Measurements from ENCODE around the gene RPUSD3.

RPUSD3 gene

DNA sequence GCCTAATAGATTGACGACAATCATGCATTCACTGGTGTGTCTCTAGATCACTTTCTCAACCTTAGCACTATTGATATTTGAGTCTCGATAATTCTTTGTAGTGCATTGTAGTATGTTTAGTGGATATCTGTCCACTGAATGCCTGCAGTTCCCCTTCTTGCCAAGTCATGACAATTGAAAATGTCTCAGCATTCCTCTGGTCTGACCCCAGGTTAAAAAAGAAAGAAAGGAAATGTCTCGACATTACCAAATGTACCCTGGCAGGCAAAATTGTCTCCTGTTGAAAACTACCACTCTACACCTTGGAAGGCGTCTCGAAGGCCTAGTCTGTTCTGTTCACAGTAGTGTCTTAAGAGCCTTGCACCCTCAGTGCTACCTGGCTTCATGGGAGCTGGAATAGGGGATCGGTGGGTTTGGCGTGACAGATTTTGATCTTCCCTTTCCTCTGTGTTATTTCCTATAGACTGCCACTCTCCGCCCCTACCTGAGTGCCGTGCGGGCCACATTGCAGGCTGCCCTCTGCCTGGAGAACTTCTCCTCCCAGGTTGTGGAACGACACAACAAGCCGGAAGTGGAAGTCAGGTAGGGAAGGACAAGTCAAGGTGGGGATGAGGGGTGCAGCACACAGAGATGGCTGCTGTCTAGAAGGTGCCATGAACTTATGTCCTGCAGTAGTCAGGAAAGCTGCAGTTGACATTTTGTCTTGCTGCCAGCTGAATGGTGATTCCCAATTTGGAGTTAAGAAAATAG, 46.4 kb downstream of the RPUSD3 start:
- DNase-seq, result no peak

DNA sequence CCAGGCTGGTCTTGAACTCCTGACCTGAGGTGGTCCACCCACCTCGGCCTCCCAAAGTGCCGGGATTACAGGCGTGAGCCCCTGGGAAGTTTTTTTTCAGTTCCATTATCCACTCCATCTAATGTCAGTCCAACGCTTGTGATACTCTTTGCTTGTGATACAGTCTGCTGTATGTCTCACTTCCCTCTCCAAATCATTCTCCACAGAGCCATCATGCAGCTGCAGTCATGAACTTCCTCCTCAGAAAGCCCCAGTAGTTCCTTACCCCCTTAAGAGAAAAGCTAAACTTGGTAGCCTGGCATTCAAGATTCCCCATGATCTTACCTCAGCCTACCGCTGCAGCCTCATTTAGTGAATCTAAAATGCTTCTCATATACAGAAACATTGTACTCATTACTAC, 48.6 kb downstream of the RPUSD3 start:
- DNase-seq, result no peak

DNA sequence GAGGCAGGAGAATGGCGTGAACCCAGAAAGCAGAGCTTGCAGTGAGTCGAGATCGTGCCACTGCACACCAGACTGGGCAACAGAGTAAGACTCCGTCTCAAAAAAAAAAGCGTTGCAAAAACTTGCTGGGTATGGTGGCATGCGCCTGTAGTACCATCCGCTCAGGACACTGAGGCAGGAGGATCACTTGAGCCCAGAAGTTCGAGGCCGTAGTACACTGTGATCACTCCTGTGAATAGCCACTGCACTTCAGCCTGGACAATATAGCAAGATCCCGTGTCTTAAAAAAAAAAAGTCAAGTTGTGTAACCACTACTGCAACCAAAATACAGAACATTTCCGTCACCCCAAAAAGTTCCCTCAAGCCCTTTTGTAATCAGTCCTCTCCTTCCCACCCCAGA, 49.4 kb downstream of the RPUSD3 start:
- DNase-seq, result no peak

DNA sequence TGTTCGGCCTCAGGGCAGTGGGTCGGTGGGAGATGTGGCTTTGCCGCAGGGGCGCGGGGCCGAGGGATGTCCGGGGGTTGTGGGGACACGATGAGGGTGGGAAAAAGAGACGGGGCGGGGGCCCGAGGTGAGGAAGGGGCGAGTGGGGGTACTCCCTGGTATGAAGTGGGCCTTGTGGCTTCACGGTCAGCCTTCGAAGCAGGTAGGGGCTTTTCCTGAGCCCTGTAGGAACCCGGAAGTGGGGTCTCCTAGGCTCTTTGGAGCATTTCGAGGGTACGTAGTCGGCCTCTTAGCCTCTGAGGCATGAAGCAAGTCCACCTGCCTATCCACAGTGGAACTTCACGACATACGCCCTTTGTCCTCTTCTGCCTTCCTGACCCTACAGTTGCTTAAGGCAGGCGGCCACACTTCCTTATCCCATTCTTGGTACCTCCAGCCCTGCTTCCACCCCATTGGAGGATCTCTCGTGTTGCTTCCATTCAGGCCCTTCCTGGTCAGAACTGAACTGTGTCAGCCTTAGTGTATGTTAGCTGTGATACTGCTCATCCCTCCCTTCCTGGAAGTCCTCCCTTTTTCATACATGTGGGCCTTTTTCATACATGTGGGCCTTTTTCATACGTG, 50.5 kb downstream of the RPUSD3 start:
- no peak for DNase-seq

DNA sequence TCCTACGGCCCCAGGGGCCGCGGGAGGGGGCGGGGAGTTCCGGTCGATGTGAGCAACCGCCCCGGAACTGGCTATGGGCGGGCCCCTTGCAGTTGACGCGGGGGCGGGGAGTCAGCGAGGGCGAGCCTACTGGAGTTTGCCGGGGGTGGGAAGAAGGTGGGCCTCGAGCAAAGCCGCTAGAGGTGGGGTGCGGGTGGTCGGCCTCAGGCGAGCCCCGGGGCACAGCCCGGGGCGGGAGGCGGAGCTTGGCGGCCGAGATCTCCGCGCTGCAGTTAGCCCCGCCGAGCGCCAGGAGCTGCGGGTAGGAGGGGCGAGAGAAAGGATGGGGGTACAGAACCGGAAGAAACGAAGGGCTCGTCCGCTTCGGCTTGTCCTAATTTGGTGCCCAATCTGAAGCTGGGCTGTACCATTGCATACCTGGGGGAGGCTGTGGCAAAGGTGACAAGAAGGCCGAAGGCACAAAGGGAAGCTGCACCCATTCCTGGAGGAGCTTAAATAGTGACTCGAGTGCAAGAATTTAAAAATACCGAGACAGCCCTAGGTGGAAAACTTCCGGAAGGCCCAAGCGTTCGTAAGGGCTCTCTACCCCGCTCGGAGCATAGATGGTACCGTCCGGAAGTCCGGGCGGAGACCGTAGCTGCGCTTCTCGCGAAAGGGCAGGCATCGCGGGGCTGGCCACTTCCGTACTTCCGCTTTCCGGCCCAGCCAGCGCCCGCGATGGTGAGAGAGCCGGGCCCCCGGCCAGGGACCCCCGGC, 51.2 kb downstream of the RPUSD3 start, which contains the start of the genes ARPC4 and TADA3:
ARPC4 (plus strand) TSS at position 678 of the 756 bp plus-strand sequence; CDS start at position 718, 40 bp downstream.
TADA3 (minus strand) TSS at position 69 of the 756 bp plus-strand sequence. CDS start 1,007 bp downstream, outside the sequence.
- DNase-seq, result peak; percentile 94

DNA sequence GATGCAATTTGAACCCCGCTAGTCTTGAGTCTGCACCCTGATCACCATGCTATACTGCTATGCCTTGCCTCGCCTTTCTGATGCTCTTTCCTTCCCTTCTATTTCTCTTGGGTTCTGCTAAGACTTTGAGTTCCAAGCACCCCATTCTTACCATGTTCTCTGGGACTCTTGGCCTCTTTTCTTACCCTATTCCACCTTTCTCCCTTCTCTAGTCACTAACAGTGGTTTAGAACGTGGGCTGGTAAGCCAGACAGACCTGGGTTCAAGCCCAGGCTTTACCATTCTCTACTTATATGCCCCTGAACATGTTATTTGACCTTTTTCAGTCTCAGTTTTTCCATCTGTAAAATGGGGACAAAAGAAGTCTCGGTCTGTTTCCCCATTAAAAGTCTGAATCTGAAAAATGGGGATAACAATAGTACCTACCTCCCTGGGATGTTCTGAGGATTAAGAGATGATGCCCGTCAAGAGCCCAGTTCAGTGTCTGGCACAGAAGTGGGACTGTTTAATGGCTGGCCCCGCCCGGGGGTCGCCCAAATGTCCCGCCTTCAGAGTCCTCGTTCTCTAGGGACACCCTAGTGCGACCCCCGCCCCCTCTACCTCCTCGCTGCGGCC, 51.9 kb downstream of the RPUSD3 start:
- no peak for DNase-seq

DNA sequence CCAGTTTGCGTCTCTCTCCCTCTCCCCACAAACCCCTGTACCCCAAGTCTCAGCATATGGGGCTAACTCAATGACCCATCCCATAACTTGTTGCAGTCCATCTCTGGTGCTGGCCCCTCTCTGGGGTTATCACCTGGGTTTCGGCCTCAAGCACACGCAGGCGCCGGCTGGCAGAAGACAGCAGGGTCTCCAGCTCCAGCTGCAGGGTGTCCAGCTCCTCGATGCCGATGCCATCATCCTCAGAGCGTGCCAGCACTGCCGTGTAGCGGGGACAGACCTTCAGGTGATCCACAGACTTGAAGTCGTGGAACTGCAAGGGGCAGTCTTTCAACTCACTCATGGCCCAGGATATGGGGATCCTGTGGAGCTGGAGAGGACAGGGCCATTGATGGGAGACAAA, 52.7 kb downstream of the RPUSD3 start:
- DNase-seq, result no peak

Measured in central memory CD4-positive, alpha-beta T cell (primary cell).